Mucosa of gallbladder (tissue), 1 donor: ENCODE measurements around the gene NPAS4. TPM values are rescaled to one million over a fixed set of nuclear protein-coding genes. Genes with fewer than 3 reads are reported as not detected.
A peak's percentile ranks its signal among the peaks of the same experiment; 100 is the strongest.
"Not testable (repeated sequence)": the region's sequence is repeated elsewhere in the genome, so short reads cannot be mapped to it uniquely, and the experiment has no call there.

ENCODE experiments used
- DNase-seq: peaks from one replicate; pipeline ENCODE4 v3.0.0-alpha.2; 2020; ENCODE audit warnings: low spot score
- total RNA-seq: library from RNA; stranded (reverse); gene quantifications from one replicate; pipeline ENCODE4 v1.2.1, GENCODE V29; 2021
- donor health status: DM: no; HTN: no; CAD: no.

The NPAS4 gene
- 1.5 TPM for total RNA-seq

- DNase-seq, result no peak
Observed at GRCh38 chr11:66420671-66421476, at the start of gene NPAS4. Gene NPAS4, plus strand, starts transcription at chr11:66421035. Its CDS starts 145 bp downstream, at chr11:66421180.

GRCh38 chr11:66371627-66372415 lies 49.0 kb upstream of the NPAS4 start, which contains the start of gene SLC29A2:
Gene SLC29A2, minus strand, starts transcription at chr11:66371760. Its CDS starts 169 bp downstream, at chr11:66371591.
- peak; percentile 68 for DNase-seq

- DNase-seq, result no peak
Observed at GRCh38 chr11:66373265-66373664, 47.6 kb upstream of the NPAS4 start.

- not testable (repeated sequence) for DNase-seq
Observed at GRCh38 chr11:66373690-66374287, 47.0 kb upstream of the NPAS4 start.

GRCh38 chr11:66380264-66380663 lies 40.6 kb upstream of the NPAS4 start:
- not testable (repeated sequence) for DNase-seq

- DNase-seq, result not testable (repeated sequence)
Observed at GRCh38 chr11:66384316-66384715, 36.5 kb upstream of the NPAS4 start.

- peak; percentile 86 for DNase-seq
Observed at GRCh38 chr11:66386171-66387069, 34.4 kb upstream of the NPAS4 start.

GRCh38 chr11:66388780-66389386 lies 32.0 kb upstream of the NPAS4 start:
- DNase-seq, result peak; percentile 75

GRCh38 chr11:66391322-66391721 lies 29.5 kb upstream of the NPAS4 start:
- DNase-seq, result no peak

GRCh38 chr11:66393954-66394353 lies 26.9 kb upstream of the NPAS4 start:
- DNase-seq, result no peak

GRCh38 chr11:66407651-66408050 lies 13.2 kb upstream of the NPAS4 start:
- DNase-seq, result no peak

GRCh38 chr11:66408488-66409214 lies 12.2 kb upstream of the NPAS4 start:
- peak; percentile 89 for DNase-seq

- DNase-seq, result no peak
Observed at GRCh38 chr11:66409226-66409625, 11.6 kb upstream of the NPAS4 start.

- DNase-seq, result no peak
Observed at GRCh38 chr11:66410191-66410590, 10.6 kb upstream of the NPAS4 start.

- no peak for DNase-seq
Observed at GRCh38 chr11:66411323-66411722, 9.5 kb upstream of the NPAS4 start.

GRCh38 chr11:66412110-66412509 lies 8.7 kb upstream of the NPAS4 start:
- no peak for DNase-seq

- DNase-seq, result no peak
Observed at GRCh38 chr11:66413167-66413566, 7.7 kb upstream of the NPAS4 start.

- no peak for DNase-seq
Observed at GRCh38 chr11:66414120-66414934, 6.5 kb upstream of the NPAS4 start.

GRCh38 chr11:66415423-66415822 lies 5.4 kb upstream of the NPAS4 start:
- no peak for DNase-seq
